HG03097 (cell line): ENCODE data around the gene LZTFL1.

Experiments
- ATAC-seq: cut with Tn5 transposase; IDR thresholded peaks from one replicate; pipeline ENCODE4 v1.9.1; 2021; ENCODE audit not compliant: unreplicated experiment, low FRiP score

Gene LZTFL1

DNA sequence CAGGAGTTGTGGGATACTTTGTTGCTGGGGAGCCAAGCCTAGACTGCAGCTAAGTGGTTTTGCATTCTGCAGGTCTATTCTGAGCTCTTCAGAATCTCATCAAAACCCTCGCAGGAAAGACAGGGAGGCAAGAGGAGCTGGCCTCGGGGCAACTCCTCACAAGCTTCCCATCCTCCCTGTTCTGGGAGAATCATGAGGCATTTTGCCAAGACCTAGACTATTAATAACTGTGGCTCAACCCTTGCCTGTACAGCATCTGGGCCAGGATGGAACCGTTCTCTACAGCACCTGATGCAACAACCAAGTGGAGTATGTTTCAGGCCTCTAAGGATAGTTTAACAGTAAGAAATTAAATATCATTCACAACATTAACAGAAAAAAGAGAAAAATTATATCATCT, 25.4 kb downstream of the LZTFL1 start:
- ATAC-seq: no peak

DNA sequence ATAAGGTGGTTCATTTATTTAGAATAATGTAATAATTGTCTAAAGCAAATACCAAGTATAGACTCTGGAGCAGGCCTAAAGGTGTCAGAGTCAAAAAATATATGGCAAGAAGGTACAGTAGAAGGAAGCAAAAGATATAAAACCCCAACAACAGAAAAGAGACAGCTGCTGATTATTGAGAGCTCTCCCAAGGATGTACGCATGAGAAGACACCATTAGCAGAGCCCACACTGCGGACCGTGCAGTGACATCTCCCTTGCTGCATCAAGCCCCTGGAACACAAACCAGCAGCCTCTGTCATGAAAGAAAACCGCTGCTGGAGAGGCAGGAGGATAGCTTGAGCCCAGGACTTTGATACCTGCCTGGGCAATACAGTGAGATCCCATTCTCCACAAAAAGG, 27.6 kb downstream of the LZTFL1 start:
- no peak for ATAC-seq

DNA sequence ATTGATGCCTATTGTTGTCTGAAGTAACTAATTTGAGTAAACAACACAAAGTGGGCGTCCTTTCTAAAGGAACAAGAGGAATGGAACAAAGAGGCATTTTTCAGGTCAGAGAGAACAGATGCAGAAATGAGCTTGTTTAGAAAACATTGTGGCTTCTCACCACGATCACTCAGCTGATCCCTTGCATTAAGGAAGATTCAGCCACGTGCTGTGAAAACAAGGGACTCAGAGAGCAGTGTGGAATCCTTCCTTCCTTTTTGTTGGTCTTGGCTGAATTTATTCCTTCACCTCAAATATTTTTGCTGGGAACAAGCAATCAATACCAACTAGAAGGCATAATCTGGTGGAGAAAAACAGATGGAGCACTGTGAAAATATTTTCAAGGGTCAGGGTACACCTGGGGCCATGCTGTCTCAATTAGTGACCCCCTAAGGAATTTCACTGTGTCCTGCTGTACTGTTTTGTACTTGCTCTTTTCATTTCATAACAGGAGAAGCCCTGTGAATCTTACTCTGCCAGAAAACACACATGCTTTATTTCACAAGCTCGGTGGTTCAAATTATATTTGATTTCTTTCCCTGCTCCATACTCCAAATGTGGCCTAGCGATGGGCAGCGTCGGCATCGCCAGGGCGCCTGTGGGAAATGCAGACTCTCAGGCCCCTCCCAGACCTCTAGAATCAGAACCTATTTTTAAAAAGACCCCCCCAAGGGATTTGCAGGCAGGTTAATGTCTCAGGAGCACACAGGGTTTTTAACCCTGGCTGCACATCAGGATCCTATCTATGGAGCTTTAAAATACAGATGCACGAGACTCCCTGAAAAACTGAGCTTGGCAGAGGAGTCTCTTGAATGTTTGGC, 34.0 kb downstream of the LZTFL1 start:
- ATAC-seq: no peak

GRCh38 chr3:45807133-45807532, 34.8 kb downstream of the LZTFL1 start:
- no peak for ATAC-seq

DNA sequence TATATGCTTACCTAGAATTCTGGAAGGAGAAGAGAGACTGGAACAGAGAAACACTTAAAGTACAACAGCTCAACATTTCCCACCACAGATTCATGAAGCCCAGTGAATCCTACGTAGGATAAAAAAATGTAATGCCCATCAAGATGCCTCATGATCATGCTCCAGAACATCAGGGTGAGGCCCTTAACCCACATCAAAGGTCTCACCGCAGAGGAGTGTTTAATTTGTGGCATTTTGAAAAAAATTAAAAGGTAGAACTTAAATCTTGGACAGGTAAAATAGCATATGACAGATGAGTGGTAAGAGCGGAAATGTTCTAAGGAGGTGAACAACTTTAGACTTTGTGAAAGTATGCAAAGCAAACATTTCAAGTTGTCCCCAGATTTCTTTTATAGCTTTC, 35.8 kb downstream of the LZTFL1 start:
- no peak for ATAC-seq

- ATAC-seq: no peak
These were observed 38.5 kb downstream of the LZTFL1 start for GRCh38 chr3:45803252-45803935.

- no peak for ATAC-seq
These were observed 39.8 kb downstream of the LZTFL1 start for GRCh38 chr3:45802146-45802545.

- no peak for ATAC-seq
These were observed 41.3 kb downstream of the LZTFL1 start for GRCh38 chr3:45800611-45801010.

DNA sequence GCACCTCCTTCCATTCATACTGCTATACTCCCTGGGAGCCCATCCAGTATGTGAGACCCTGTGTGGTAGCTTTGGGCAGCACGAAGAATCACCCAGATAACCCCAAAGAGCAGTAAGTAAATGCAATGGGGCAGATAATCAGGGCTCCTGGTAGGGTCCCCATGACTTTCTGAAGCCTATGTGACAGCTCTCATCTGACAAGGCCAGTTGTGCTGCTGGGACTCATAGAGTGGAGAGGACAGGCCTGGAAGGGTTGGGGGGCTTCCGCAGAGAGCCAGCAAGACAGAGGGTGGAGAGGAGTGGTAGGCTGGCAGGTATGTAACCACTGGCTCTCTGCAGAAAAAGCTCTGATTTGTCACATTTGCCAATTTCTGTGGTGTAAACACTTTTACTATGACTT, 42.3 kb downstream of the LZTFL1 start:
- no peak for ATAC-seq

DNA sequence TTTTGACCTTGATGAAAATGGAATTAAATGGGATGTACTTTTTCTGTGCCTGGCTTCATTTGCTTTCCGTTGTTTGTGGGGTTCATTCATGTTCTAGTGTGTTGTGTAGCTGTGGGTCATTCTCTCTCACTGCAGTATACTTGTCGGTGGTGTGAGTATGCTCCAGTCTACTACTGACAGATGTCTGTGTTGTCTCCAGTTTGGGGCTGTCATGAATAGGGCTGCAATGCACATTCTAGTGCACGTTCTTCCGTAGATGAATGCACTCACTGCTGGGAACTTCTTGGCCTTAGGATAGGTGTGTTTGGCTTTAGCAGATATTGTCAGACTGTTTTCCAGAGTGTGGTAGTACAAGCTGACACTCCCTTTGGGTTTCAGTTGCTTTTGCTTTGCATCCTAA, 43.9 kb downstream of the LZTFL1 start:
- no peak for ATAC-seq

DNA sequence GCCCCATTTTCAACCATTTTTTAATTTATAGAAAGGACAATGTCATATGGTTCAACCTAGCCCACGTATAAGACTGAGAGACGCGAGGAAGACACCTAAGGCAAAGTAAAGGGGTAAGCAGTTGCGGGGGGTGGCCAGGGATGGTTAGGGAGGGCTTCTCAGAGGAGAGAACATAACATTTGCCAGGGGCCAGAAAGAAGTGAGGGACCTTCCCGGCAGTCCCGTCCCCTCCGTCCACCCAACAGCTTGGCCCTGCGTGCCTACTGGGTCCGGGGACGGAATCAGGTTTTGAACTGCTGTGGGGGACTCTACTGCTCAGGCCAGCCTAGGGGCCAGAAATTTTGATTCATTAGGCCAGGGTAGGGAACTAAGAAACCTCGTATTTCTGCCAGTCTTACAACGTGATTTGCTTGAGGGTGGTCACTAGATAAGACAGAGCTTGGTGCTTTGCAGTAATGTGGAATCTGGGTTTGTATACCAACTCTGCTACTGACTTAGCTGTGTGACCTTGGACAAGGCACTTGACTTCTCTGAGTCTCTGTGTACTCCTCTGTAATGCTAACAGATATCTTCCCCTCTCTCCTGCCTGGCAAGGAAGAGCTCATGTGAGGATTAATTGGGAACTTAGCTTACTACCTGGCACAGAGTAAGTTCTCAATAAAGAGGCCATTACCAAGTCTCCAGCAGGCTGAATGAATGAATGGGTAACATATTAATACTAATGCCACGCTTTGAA, 44.8 kb downstream of the LZTFL1 start:
- no peak for ATAC-seq

- ATAC-seq: no peak
These were observed 45.8 kb downstream of the LZTFL1 start, which contains the start of gene SLC6A20 for GRCh38 chr3:45795882-45796765. SLC6A20 (minus strand) TSS chr3:45796536; CDS start chr3:45796419, 117 bp downstream.

- ATAC-seq: no peak
These were observed 46.4 kb downstream of the LZTFL1 start for GRCh38 chr3:45795509-45795881.

DNA sequence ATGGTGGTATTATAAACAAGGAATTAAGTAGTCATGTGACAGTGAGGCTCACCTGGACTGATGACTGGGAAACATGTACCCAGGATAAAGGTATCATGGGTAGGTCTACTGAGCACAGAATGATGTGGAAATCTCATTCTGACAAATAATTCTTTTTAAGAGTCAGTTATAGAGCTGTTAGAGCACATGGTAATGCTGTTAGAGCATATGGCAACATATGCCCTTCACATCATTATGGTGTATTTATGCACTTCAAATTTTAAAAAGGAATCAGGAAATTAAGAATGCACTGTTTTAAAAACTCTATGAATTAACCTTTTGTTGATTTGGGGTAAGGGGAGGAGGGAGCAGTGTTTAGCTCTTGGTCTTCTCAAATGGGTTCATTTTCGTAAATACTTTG, 47.3 kb downstream of the LZTFL1 start:
- ATAC-seq: no peak

- ATAC-seq: no peak
These were observed 47.8 kb downstream of the LZTFL1 start for GRCh38 chr3:45794177-45794560.

- ATAC-seq: no peak
These were observed 48.3 kb downstream of the LZTFL1 start for GRCh38 chr3:45793482-45794176.

DNA sequence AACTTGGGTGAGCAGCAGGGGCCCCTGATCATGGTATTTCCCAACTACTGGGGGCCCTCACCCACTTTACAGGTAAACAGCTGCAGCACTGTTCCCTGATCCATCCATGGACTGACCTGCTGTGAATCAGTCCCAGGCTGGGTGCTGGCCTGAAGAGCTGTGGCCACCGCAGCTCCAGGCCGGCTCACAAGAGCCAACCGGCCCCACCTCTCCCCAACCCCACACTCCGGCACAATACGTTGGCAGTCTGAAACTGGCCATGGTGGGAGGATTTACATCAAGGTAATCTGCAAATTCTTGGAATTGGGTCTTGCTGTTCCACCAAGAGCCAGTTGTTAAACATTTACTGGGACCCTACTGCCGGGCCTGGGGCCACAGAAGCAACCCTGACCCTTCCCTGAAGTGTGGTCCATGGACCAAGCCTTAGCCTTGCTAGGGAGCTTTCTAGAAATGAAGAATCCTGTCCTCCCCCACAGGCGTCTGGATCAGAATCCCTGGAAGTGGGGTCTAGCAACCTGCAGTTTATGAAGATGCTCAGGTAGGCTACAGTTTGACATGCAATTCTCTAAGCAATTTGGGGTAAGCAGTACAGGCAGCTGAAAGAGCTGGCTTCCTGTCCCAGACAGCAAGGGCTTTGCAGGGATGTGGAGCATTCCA, 49.3 kb downstream of the LZTFL1 start:
- ATAC-seq: no peak

DNA sequence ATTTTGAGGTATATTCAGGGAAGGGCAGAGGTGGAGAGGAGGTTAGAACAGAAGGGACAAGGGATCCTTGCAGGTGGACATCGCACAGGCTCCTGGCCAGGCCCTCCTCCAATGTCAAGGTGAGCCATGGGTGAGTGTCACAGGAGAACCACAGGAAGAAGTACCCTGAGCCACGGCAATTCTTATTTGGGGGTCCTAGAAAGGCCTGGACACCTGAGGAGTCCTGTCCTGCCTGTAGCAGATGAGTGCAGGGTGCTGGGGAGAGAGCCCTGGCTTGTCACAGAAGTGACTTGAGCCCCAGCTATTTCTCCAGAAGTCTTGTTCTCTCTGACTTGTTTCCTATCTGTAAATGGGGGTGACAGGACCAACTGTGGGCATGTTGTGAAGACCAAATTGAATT, 49.9 kb downstream of the LZTFL1 start:
- ATAC-seq: no peak

- ATAC-seq: no peak
These were observed 51.3 kb downstream of the LZTFL1 start for GRCh38 chr3:45790596-45790995.
